Cortex of kidney (tissue), 1 donor: Measurements from ENCODE around the gene FBRSL1.

Experiments used
- DNase-seq: peaks from one replicate; lab custom pipeline; 2025; lab: John Stamatoyannopoulos, UW

FBRSL1 gene

DNA sequence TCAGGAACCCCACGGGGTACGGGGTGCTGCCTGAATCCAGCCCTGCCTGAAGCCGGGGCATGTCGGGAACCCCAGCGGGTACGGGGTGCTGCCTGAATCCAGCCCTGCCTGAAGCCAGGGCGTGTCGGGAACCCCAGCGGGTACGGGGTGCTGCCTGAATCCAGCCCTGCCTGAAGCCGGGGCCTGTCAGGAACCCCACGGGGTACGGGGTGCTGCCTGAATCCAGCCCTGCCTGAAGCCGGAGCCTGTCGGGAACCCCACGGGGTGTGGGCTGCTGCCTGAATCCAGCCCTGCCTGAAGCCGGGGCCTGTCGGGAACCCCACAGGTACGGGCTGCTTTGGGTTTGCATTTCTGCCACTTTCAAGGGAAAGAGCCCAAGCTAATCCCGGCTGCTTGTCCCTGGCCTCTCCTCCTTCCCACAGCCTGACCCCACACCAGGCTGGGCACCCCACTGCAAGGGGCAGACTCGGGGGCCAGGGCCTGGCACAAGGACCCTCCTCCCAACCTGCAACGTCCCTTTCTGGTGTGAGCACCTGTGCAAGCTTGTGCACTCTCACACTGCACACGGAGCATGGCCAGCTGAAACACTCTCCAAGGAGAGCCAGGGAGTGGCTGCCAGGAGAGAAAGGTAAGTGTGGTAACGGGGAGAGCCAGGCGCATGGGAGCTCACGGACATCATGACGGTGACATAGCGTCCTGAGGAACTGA, 5.6 kb upstream of the FBRSL1 start:
- DNase-seq, result no peak

- DNase-seq, result no peak
Measured at GRCh38 chr12:132484891-132485441, 5.0 kb upstream of the FBRSL1 start.

DNA sequence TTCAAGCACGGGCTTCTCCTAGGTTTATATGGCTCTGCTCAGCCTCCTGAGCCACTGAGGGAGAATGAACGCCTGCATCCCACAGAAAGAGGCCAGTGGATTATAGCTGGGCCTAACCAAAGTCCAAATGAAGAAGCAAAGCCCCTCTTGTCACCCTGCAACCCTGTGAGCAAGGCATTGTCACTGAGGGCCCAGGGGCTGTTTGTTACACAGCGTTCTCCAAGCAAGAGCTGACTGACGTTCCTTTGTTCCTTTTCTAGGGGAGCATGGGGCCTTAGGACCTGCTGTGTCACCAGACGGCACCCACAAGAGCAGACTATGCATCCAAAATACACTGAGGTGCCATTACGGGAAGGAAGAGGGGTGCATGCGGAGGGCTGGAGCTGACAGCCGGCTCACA, 4.3 kb upstream of the FBRSL1 start:
- DNase-seq, result no peak

GRCh38 chr12:132486168-132486567, 3.8 kb upstream of the FBRSL1 start:
- DNase-seq, result no peak

- DNase-seq, result no peak
Measured at GRCh38 chr12:132486576-132486975, 3.4 kb upstream of the FBRSL1 start.

DNA sequence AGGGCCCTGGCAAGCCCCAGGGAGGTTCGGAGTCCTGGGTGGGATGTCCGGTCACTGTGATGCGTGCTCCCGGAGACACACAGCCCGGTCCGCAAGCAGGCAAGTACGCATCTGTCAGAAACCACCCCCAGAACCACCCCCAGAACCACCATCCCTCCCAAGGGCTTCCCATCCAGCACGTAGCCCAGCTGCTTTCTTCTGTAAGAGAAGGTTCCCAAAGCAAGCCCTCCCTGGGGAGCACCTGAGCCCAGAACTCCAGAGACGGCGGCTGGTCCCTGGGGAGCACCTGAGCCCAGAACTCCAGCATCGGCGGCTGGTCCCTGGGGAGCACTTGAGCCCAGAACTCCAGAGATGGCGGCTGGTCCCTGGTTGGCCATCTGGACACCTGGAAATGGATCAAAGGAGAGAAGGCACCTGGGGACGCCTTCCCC, 2.6 kb upstream of the FBRSL1 start:
- no peak for DNase-seq

DNA sequence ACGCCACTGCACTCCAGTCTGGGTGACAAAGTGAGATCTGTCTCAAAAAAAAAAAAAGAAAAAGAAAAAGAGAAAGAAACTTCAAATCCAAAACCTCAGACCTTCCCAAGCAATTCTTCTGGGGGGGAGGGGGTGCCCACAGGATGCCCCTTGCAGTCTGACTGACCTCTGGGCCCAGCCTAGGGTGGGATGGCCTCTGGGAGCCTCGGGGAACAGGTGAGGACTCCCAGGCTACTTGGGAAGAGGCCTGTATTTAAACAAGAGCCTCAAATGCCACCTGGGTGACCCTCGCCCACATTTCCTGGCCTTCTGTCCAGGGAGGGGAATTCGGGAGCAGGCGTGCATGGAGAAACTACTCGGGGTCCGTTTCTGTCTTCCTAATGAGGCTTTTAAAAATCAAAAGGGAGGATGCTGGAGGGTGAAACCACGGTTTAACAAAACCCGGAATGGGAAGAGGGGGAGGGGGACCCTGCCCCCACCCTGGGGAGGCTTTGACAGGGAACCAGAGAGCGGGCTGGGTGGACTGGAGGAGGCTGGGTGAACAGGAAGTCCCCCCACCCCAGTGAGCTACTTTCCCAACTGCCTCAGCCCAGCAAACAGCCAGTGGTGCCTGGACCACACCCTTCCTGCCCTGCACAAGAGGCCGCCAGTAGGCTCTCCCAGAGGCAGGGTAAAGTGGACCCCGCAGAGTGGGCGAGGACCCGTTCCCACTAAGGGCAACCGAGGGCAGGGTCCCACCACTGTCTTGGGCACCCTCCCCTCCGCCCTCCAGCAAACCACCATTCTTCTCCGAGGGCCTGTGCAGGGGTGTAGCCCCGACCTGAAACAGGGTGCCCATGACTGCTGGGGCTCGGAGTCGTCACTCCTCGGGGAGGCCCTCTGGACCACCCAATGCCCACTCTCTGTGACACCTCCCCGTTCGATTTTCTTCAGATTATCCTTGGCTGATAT, 1.5 kb upstream of the FBRSL1 start:
- DNase-seq, result no peak

GRCh38 chr12:132489078-132489601, 811 bp upstream of the FBRSL1 start:
- DNase-seq, result no peak

- no peak for DNase-seq
Measured at GRCh38 chr12:132490422-132491137, 629 bp downstream of the FBRSL1 start.

DNA sequence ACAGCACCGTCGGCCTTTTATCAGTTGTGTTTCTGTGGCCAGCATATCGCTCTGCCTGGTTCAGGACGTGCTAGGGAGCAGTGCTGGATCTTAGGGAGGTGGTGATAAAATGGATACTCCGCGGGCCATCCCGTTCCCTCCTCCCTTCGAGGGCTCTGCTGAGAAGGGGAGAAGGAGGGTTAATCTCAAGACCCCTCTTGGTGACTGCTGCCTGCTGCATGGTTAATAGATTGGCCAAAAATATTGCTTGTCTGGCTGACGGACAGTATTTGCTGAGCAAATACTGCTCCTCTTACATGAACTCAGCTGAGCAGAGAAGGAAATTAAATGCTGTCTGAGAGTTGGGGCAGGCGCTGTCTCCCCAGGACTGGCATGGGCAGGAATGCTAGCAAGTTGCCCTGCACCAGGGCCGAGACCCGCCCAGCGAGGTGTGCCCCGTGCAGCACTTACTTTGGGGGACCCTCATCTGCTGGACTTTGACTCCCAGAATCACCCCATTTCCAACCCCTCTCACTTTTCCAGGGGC, 1.2 kb downstream of the FBRSL1 start:
- DNase-seq, result no peak

DNA sequence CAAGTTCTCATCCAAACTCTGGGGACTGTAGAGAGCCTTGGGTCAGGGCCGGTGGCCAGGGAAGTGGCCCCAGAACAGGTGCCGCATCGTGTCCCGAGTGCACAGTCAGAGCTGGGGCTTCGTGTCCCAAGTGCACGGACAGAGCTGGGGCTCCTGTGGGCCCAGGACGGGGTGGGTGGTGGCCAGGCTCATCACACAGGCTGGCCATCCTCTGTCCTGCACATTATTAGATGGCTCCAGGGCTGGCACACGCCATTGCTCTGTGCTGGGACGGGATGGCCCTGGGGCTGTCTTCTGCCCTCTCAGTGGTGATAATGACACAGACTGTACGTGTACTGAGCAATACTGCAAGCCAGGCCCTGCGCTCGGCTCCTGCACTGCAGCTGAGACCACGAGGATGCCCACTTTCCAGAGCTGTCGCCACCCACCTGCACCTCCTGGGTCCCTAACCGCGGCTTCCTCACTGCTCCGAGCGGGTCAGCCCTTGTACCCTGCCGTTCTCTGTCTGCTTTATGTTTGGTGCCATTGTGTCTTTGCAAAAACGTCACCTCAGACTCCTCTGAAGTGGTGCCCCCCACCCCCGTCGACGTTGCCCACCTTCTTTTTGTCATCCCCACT, 1.9 kb downstream of the FBRSL1 start:
- DNase-seq, result no peak

DNA sequence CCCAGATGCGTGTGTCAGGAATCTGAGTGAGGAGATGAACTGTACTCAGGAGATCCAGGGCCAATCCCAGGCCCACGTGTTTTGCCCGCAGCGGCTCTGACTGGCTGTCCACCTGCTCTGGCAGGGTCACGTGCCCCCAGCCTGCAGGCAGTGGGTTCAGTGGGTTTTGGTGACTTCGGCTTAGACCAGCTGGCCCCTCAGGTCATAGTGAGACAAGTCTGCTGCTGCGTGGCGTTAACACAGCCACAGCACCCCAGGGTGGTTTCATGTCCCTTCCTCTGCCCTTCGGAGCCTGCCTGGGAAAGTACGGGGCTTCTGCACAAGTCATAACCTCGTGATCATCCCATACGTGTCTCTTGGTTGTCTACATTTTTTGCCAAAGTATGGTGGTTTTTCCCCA, 2.6 kb downstream of the FBRSL1 start:
- DNase-seq, result no peak

DNA sequence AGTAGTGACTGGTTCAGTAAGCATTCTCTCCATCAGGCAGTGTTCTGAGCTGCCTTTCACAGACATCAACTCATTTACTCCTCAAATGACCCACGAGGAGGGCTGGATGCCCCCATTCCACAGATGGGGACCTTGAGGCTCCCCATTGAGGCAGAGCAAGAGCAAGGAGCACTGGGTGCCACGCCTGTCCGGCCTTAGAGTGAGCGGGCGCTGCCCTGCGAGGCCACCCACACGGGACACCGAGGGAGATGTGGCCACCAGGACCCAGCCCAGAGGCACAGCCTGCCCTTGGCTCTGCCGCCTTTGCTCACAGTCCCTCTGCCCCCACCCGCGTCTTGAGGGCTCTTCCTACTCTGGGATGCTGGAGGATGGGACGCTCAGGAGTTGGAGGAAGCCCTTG, 3.0 kb downstream of the FBRSL1 start:
- DNase-seq, result no peak

- no peak for DNase-seq
Measured at GRCh38 chr12:132493482-132494178, 3.7 kb downstream of the FBRSL1 start.

- DNase-seq, result no peak
Measured at GRCh38 chr12:132494294-132495164, 4.6 kb downstream of the FBRSL1 start.

- no peak for DNase-seq
Measured at GRCh38 chr12:132495165-132495544, 5.2 kb downstream of the FBRSL1 start.

- DNase-seq, result no peak
Measured at GRCh38 chr12:132495629-132496357, 5.8 kb downstream of the FBRSL1 start.

- no peak for DNase-seq
Measured at GRCh38 chr12:132496358-132496669, 6.4 kb downstream of the FBRSL1 start.

DNA sequence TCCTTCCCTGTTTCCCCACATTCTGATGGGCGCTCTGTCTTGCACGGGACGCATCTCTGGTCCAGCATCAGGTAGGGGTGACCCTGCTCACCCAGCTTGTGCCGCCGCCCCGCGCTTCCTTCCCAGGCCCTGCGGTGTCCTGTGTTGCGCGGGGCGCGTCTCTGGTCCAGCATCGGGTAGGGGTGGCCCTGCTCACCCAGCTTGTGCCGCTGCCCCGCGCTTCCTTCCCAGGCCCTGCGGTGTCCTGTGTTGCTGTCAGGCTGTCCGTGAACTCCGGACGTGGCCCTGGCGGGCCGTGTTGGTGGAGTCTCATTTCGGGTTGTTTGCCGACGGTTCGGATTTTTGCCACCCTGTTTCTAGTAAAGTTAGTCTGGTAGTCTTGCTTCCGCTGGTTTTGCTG, 6.8 kb downstream of the FBRSL1 start:
- DNase-seq, result no peak
